NCI-H1436 (cell line): ENCODE results near the gene TCF12.
A peak's percentile ranks its signal among the peaks of the same experiment; 100 is the strongest.

Experiments
- DNase-seq: peaks from one replicate; lab custom pipeline; 2025; lab: John Stamatoyannopoulos, UW

The TCF12 gene

DNA sequence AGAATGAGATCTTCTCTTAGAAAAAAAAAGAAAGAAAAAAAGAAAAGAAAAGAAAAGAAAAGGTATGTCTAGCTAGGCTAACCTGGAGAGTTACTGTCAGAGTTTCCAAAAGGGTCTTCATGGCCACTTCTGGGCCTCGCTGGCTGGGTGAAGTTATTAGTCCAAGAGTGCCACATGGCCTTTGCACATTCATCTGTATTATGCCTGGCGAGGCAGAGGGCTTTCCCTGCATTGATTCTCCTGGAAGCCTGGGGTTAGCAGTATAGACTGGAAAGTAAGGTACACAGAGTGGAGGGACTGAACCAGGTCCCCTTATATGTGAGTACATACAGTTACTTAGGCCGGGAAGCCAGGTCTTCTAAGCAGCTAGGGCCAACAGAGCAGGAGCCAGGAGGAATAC lies 403.0 kb downstream of the TCF12 start:
- DNase-seq: no peak

DNA sequence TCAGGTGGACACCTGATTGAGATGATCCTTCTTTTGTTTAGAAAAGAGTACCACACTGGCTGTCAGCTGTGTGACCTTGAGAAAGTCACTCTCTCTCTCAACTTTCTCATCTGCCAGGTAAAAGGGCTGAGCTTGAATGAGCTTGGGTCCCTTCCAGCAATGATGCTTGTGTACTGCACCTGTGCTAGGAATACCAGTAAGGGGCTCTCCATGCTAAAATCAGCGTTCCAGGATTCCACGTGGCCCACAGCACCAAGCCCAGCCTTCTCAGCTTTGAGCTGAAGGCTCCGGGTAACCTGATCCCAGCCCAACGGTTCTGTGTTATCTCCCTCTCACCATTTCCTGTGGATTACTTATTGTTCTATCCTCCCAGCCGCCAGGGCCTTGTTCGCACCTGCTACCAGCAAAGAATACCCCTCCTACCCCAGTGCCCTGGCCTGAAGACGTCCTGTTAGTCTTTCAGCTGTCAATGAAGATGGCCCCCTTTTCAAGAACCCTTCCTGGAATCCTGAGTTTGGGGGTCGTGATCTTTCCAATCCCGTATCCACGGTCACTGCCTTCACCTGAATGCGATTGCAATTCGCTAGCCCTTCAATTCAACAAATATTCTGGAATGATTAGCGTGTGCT lies 403.6 kb downstream of the TCF12 start:
- peak; percentile 68 for DNase-seq

DNA sequence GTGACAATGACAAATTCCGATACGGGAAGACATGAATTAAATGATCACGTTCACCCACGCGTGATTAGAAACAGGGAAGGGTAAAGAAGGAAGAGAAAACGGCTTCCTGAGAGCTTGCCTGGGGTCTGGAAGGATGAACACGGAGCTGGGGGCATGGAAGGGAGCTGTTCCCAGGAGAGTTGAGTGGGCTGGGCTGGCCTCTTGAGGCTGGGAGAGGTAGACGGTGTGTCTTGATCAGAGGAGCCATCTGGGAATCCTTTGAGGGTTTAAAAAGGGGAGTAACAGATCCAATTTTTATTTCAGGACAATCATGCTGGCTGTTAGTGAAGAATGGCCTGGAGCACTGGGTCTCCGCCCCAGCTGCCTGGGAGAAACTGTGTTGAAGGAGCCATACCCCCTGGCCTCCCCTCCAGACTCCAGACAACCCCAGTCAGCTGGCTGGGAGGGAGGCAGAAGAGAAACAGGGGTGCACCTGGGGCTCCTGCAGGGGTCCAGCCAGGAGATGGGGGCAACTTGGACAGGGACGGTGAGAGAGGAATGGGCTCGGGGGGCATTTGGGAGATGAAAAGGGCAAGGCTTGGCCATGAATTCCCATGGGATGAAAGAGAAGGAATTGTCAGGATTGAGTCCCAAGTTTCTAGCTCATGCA lies 404.3 kb downstream of the TCF12 start:
- DNase-seq: peak; percentile 40

DNA sequence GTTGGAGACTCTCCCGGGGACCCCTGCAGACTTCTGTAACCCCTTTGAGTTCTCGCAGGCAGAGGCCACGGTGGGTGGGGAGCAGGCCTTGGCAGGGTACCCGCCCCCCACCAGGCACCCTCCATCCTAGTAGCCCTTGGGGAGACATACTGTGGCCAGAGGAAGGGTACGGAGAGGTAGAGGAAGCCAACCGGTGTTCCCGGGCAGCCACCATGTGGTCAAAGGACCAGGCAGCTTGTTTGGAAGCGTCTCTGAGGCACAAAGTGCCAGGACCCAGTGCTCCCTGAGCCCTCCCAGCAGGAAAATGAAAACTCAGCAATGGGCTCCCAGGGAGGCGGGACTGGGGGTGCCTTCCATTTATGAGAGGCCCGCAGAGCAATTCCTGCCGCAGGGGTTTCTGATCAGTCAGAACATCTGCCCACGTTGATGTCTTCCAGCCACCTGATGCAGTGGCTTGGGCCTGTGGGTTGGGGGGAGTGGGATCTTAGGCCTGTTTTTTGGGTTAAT lies 404.9 kb downstream of the TCF12 start:
- DNase-seq: no peak

DNA sequence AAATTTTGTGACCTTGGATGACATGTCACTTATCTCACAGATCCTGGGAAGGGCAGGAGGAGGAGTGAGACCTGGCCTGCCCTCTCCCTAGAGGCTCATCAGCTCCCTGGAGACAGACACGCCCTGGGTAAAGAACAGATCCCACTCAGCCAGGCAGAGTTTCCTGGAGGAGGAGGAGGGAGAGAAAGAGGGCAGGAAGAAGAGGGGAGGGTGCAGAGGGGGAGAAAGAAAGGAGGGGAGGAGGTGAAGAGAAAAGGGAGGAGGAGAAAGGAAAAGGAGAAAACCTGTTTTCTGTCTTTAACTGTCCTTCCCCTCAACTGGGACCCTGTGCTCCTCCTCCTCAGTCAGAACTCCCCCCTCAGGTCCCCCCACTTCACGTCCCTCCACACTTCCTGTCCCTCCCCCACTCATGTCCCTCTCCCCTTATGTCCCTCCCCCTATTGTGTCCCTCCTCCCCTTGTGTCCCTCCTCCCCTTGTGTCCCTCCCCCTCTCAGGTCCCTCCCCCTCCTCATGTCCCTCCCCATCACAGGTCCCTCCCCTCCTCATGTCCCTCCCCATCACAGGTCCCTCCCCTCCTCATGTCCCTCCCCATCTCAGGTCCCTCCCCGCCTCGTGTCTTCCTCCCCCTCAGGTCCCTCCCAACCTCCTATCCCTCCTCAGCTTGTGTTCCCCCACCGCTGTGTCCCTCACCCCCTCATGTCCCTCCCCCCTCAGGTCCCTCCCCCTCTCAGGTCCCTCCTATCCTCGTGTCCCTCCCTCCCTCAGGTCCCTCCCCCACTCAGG lies 405.6 kb downstream of the TCF12 start:
- peak; percentile 95 for DNase-seq

DNA sequence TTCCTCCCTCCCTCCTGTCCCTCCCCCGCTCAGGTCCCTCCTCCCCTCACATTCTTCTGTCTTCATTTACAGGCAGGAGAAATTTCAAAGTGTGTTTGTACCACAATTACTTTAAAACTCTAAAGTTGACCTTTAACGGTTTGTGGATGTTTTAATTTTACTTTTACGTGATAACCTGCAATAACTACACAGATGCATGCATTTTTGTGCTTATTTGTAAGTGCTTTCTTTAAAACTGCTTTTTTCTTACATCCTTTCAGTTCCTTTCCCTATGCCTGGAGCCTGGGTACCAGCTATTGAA lies 406.1 kb downstream of the TCF12 start:
- no peak for DNase-seq

DNA sequence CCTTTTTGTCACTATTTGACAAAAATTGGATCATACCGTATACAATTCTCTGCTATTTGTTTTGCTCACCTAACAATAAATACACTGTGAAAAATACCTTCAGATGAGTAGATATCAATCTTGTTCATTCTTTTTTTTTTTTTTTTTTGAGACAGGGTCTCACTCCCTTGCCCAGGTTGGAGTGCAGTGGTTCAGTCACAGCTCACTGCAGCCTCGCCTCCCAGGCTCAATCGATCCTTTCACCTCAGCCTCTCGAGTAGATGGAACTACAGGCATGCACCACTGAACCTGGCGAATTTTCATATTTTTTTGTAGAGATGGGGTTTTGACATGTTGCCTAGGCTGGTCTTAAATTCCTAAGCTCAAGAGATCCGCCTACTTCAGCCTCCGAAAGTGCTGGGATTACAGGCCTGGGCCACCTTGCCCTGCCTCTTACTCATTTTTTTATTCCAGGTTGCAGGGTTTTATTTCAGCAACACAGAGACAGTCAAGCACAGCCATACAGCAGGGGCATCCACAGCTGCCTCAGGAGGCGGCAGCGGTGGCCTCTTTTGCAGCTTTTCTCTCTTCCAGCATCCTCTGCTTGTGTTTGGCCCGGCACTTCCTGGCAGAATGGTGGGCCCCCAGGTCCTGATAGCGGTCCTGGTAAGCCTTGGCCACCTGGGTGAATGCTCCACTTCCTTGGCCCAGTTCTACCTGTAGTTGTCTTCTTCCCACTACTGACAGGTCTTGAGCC lies 406.7 kb downstream of the TCF12 start:
- no peak for DNase-seq

DNA sequence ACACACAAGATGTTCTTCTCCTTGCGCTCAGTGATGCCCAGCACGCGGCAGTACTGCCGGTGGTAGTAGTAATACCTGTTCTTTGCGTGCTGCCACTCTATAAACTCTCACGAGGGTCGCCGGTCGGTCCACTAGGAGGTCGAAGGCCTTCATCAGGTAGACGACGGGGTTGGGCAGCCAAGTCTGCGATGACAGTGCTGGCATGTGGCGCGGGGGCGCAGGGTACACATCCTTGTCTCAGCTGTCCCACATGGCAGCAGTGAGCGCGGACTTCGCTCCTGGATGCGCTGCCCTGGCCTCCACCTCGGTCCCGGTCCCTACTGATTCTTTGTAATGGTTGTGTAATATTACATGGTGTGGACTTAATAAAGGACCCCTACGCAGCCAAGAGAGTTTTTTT lies 407.8 kb downstream of the TCF12 start:
- DNase-seq: no peak

DNA sequence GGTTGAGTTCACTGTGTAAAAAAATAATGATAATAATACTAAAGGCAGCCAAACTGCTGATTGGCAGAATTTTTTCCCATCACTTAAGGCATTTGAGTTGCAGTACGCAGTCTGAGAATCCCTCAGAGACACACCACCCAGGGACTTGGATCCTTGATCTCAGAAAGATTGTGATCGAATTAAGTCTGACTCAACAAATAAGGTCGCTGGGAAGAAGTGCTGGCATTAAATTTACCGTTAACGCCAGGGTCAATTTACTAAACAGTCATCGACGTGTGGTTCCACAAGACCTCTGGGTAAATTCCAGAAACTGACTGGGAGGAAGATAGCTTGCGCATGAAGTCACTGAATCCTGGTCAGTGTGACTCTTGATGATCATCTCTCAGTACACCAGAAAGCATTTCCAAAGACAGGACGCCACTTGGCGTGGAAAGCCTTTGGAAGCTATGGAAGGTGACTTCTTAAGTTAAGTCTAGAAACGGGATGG lies 409.6 kb downstream of the TCF12 start:
- no peak for DNase-seq

DNA sequence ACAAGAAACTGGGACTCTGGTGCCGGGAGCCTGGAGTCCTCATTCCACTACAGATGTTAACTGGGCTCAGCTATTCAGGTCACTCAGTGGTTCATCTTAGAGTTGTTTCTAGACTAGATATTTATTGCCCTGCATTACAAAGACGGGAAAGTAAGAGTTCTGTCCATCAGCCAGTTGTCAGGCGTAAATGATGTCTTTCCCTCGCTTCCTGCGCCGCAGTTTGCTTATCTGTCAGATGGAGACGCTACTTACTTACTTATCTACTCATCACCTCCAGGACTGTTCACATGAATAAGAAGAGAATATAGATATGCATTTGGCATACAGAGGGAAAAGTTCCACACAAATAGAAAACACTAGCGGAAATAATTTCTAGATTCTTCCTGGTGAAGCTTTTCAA lies 410.0 kb downstream of the TCF12 start:
- no peak for DNase-seq

DNA sequence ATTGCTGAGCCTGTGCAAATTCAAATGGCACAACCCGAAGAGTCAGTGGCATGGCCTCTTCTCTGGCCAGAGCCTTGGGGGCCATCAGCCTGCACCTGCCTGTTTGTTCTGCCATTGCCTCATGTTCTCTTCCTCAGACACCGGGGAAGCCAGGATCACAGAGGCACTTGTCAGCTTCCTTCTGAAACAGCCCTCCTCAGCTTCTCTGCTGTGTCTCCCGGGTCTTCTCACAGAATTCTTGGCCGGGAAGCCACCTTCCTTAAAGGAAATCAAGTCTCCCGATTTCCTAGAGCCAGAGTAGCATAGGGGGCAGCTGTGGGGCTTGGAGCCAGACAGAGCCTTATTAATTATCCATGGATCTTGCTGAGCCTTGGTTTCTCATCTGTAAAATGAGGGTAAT lies 410.5 kb downstream of the TCF12 start:
- no peak for DNase-seq

DNA sequence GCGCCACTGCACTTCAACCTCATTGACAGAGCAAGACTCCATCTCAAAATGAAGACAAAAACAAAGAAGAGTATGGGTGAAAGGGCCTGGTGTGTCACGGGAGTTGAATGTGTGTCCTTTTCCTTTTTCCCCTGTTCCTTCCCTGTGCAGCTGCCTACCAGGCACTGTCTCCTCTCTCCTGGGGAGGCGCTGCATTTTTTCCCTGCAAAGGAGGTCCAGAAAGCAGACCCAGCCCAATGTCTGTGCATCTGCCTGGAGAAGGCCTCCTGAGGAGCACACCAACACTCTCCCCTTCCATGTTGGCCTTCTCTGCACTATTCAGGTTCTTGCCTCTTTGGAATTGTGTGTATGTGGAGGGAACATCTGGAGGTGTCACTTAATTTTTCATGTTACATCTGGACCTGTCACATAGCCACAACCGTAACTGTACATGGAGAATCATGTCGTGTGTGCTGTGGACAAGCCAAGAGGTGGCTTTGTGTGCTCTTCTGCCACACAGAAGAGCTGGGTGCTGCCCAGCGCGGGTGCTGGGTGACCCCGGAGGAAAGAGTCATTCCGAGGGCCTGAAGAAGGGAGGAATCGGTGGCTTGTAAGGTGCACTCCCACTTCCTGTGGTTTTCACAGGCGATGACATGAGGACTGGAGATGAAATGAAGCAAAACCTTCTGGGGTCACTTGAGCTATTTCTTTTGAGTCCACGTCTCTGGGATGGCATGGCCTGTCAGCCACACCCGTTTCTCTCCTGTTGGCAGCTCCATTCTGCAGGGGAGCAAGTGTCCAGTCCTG lies 411.3 kb downstream of the TCF12 start:
- no peak for DNase-seq

DNA sequence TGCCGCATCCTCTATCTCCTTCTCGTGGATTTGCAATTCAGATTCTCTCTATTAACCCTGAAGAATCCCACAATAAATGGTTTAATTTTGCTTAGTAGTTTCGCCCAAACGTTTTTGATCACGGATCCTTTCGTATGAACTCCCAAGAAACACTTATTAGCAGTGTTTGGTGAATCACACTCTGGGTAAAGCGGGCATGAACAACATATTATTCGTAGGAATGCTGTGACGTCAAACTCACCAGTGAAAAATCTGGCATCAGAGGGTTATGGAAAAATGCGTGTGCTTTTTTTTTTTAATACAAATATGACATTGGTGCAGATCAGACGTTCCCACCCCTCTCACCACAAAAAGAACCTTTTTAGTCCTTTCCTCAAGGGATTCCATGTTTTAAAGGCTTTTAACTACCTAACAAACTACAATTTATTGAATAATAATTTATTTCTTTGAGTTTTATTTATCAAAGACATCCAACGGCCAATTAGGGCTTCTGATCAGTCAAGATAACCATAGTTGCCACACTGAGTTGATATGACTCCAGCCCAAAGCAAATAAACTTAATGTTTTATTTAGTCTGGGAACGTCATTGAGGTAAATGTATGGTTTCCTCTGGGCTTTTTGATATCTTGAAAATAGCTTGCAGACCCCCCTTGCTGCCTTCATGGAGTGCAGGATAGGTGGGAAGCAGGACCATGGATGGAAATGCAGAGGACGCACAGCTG lies 412.3 kb downstream of the TCF12 start:
- no peak for DNase-seq

DNA sequence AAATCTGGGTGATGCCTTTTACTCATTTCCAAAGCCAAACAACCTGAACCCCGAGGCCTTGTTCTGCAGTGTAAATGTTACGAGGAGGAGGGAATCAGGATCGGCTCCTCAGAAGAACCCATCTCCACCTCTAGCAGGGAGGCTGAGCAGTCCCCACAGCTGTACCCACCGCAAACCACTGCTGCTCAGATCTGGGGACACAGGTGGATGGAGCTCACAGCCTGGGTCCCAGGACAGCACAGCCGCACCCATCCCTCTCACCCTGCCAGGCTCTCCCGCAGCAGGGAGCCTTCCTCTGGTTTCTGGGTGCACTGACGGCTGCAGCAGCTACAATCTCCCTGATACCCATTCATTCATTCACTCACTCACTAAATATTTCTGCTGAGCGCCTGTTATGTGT lies 413.9 kb downstream of the TCF12 start:
- no peak for DNase-seq

DNA sequence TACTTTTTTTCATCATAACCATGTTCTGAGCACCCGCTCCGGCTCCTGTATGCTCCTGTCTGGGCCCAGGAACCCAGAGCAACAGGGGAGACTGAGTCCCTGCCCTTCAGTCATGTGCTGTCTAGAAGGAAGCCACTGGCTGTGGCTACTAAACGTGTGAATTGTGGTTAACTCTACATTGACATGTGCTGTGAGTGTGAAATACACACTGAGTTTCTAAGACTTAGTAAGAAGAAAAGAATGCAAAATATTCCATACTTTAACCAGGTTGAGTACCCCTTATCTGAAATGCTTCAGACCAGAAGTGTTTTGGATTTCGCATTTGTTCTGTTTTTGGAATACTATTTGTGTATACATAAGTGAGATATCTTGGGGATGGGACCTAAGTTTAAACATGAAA lies 415.0 kb downstream of the TCF12 start:
- DNase-seq: no peak

DNA sequence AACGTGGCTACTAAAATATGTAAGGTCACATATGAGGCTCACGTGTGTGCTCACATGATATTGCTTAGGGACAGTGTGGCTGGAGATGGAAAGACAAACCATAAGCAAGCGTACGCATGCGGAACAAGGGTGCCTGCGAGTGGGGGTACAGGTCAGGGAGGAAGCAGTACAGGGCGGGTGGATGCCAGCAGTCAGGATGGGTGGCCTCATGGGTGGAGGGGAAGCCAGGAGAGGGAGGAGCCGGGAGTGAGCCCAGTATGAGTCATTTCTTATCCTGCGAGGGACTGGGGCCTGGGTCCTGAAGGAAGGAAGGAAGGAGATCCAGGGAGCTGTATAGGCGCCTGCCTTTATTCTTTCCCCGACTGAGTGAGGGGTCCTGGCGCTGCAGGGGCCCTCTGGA lies 415.8 kb downstream of the TCF12 start:
- no peak for DNase-seq

DNA sequence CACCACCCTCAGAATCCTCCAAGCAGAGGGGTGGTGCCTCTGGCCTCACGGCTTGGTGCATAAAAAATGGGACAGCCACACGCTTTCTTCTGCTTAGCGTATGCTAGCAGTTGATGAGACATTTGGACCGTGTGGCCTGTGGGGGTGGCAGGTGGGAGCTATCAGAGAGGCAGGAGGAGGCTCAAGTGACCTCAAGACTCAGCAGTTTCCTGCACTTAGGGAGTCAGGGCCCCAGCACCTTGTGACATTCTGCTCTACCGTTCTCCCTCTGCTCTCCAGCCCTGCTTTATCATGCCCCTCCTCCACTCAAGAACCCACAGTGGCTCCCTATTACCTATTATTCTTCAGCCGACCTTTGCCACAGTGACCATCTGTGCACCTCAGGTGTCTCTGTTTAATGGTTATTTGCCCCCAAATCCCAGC lies 416.9 kb downstream of the TCF12 start:
- DNase-seq: no peak

DNA sequence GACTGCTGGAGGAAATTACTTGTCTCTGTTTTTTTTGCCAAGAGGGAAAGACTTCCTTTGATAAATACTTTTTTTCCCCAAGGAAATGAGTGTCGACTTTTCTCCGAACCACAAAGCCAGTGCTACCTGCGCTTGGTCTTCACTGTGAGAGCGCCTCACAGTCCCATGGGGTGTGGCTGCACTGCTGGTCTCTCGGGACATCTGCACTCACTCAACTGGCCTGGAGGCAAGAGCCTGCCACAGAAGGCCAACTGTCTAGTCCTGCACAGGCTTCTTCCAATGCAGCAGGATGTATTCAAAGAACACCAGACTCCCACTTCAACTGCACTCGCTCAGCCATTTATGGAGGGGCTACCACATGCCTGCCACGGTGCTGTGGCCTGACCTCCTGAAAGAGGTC lies 417.3 kb downstream of the TCF12 start:
- peak; percentile 28 for DNase-seq

DNA sequence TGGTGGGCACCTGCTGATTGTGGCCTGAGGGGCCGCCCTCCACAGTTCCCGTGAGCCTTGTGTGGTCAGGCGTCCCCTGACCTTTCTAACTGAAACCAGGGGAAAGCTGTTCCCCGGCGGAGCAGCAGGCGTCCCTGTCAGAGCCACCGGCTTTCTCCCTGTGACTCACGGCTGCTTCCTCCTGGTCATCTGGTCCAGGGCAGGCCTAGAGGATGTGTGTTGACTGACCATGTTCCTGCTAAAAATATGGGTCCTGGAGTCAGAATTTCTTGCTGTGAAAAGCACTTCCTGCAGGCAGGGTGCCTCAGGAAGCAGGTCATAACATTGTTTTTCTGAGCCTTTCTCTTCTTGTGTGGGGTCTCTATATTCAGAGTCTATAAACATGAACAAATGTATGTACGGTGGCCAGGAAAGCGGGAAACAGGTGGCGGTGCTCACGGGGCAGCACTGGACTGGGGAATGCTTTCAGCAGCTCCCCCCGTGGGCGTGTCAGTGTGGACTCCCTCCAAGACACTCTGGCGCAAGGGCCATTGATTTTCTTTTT lies 419.5 kb downstream of the TCF12 start:
- no peak for DNase-seq

DNA sequence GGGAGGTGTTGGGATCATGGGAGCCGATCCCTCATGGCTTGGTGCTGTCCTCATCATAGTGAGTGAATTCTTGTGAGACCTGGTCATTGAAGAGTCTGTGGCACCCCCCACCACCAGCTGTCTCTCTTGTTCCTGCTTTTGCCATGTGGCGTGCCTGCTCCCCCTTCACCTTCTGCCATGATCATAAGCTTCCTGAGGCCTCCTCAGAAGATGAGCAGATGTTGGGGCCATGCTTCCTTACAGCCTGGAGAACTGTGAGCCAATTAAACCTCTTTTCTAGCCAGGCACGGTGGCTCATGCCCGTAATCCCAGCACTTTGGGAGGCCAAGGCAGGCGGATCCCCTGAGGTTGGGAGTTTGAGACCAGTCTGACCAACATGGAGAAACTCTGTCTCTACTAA lies 420.9 kb downstream of the TCF12 start:
- no peak for DNase-seq
